ENCODE data around the gene FGFR3.
A peak's percentile ranks its signal among the peaks of the same experiment; 100 is the strongest.

The FGFR3 gene

DNA sequence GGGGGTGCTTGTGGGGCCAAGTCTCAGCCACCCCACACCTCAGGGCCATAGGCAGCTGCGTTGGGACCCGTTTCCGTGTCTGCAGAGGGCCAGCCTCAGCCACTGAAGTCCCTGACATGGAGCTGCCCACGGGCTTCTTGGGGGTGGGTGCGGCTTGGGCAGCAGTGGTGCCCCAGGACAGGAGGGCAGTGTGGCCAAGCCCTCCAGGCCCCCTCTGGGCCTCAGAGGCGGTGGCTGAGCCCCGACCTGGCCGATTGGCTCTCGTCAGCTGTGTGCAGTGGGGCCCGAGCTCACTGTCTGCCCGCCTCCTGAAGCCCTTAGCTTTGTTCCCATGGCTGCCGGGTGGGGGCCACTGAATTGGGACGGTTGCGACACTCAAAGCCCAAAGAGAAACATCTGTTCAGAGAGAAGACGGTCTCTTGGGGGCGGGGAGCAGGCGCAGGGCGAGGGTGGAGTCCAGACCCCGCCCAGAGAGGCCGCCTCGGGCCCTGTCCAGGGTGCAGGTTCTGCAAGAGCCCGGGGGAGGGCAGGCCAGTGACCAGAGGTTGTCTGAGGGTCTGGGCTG is 9.1 kb downstream of the FGFR3 start:
- no peak for DNase-seq (ENCODE audit: low read depth in 1 of 2, low spot score in 1 of 2)

GRCh38 chr4:1802720-1803522 is 9.8 kb downstream of the FGFR3 start:
- no peak for DNase-seq (ENCODE audit: low read depth in 1 of 2, low spot score in 1 of 2)

DNA sequence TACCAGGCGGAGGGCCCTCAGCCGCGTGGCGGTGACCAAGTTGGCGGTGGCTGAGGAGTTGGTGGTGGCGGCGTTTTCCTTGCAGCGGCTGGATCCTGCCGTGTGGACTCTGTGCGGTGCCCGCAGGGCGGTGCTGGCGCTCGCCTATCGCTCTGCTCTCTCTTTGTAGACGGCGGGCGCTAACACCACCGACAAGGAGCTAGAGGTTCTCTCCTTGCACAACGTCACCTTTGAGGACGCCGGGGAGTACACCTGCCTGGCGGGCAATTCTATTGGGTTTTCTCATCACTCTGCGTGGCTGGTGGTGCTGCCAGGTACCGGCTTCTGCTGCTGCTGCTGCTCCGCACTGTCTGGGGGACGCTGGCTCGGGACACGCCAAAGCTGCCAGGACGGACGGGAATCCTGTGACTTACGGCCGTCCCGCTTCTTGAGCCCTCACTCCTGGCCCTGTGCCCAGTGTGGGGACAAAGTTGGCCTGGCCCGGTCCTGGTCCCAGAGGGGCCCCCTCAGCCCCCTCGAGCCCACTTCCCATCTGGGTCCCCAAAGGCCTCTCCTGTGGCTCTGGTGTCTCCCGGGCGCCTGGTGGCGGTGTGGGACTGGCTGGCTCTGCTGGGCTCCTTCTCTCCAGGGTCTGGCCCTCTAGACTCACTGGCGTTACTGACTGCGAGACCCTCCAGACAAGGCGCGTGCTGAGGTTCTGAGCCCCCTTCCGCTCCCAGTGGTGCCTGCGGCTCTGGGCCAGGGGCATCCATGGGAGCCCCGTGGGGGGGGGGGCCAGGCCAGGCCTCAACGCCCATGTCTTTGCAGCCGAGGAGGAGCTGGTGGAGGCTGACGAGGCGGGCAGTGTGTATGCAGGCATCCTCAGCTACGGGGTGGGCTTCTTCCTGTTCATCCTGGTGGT is 10.7 kb downstream of the FGFR3 start:
- no peak for DNase-seq (ENCODE audit: low read depth in 1 of 2, low spot score in 1 of 2)

- no peak for DNase-seq (ENCODE audit: low read depth in 1 of 2, low spot score in 1 of 2)
Measured at GRCh38 chr4:1804638-1805492, 11.8 kb downstream of the FGFR3 start.

DNA sequence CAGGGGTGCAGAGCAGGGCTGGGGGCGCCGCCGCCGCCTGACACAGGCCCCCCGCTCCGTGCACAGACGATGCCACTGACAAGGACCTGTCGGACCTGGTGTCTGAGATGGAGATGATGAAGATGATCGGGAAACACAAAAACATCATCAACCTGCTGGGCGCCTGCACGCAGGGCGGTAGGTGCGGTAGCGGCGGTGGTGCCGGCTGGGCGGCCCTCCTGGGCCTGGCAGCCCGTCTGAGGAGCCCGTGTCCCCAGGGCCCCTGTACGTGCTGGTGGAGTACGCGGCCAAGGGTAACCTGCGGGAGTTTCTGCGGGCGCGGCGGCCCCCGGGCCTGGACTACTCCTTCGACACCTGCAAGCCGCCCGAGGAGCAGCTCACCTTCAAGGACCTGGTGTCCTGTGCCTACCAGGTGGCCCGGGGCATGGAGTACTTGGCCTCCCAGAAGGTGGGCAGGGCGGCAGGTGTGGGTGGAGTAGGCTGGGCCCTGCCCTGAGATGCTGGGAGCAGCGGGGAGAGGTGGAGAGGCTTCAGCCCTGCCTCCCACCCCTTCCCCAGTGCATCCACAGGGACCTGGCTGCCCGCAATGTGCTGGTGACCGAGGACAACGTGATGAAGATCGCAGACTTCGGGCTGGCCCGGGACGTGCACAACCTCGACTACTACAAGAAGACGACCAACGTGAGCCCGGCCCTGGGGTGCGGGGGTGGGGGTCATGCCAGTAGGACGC is 12.6 kb downstream of the FGFR3 start:
- DNase-seq (ENCODE audit: low read depth in 1 of 2, low spot score in 1 of 2) = no peak

- DNase-seq (ENCODE audit: low read depth in 1 of 2, low spot score in 1 of 2) = no peak
Measured at GRCh38 chr4:1806223-1806564, 13.1 kb downstream of the FGFR3 start.

GRCh38 chr4:1806596-1807331 is 13.7 kb downstream of the FGFR3 start:
- no peak for DNase-seq (ENCODE audit: low read depth in 1 of 2, low spot score in 1 of 2)

GRCh38 chr4:1807332-1807777 is 14.3 kb downstream of the FGFR3 start:
- no peak for DNase-seq (ENCODE audit: low read depth in 1 of 2, low spot score in 1 of 2)

DNA sequence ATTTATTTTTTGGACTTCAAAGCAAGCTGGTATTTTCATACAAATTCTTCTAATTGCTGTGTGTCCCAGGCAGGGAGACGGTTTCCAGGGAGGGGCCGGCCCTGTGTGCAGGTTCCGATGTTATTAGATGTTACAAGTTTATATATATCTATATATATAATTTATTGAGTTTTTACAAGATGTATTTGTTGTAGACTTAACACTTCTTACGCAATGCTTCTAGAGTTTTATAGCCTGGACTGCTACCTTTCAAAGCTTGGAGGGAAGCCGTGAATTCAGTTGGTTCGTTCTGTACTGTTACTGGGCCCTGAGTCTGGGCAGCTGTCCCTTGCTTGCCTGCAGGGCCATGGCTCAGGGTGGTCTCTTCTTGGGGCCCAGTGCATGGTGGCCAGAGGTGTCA is 15.3 kb downstream of the FGFR3 start:
- no peak for DNase-seq (ENCODE audit: low read depth in 1 of 2, low spot score in 1 of 2)

DNA sequence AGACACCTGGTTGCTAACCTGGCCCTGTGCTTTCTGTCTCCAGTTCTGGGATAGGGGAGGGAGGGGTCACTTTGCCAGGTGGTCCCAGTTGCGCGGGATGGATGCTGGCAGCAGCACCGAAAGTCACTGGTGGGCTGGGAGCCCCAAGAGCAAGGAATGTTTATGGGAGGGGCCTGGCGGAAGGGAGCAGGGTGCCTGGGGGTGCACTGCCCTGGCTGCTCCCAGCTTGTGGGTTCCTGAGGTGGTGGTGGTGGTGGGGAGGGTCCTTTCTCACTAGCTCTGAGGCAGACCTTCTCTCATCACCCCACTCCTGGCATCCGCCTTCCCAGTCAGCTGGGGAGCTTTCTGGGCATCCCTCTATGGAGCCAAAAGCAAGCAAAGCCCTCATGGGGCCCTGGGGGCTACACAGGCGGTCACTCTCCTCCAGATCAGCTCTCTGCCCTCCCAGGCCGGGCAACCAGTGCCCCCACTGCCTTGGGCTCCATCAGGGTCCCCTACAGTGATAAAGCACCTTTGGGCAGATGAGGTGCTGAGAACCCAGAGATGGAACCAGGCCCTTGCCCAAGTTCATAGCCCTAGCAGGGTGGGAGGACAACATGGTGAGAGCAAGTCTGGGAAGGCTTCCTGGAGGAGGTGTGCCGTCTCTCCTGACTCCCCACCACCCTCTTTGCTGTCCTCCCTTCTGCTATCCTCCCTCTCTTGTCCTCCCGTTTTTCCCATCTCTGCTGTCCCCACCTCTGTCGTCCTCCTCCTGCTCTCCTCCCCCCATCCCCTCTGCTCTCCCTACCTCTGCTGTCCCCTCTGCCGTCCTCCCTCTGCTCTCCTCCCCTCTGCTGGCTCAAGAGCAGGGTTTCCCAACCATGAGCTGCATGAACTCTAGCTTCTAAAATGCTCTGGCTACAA is 16.0 kb downstream of the FGFR3 start:
- DNase-seq (ENCODE audit: low read depth in 1 of 2, low spot score in 1 of 2) = no peak

GRCh38 chr4:1809754-1810502 is 16.8 kb downstream of the FGFR3 start:
- peak; percentile 39 to 60 for DNase-seq (ENCODE audit: low read depth in 1 of 2, low spot score in 1 of 2)

- DNase-seq (ENCODE audit: low read depth in 1 of 2, low spot score in 1 of 2) = no peak
Measured at GRCh38 chr4:1810765-1811164, 17.7 kb downstream of the FGFR3 start.

GRCh38 chr4:1812720-1813119 is 19.6 kb downstream of the FGFR3 start:
- no peak for DNase-seq (ENCODE audit: low read depth in 1 of 2, low spot score in 1 of 2)

DNA sequence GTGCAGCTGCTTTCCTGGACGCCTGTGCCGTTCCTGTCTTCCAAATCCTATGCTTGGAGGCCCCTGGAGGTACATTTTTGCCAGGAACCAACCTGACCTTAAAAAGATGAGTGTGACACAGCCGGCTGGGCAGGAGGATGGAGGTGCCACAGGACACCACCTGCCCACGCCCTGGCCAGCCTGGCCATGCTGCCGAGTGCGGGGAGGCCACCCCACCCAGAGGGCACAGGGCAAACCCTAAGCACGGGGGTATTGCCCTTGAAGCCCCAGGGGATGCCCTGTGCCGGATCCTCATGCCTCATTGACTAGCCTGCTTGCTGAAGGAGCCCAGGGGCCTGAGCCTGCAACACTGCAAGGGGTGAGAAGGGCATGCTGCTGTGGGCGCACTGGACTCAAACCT is 20.1 kb downstream of the FGFR3 start:
- no peak for DNase-seq (ENCODE audit: low read depth in 1 of 2, low spot score in 1 of 2)

- no peak for DNase-seq (ENCODE audit: low read depth in 1 of 2, low spot score in 1 of 2)
Measured at GRCh38 chr4:1813915-1814314, 20.8 kb downstream of the FGFR3 start.

GRCh38 chr4:1814453-1814852 is 21.4 kb downstream of the FGFR3 start:
- DNase-seq (ENCODE audit: low read depth in 1 of 2, low spot score in 1 of 2) = no peak

- no peak for DNase-seq (ENCODE audit: low read depth in 1 of 2, low spot score in 1 of 2)
Measured at GRCh38 chr4:1815096-1815996, 22.3 kb downstream of the FGFR3 start.
